NOMO-1 (cell line): Measurements from ENCODE around the gene STXBP5L.
"Not testable (repeated sequence)": the region's sequence is repeated elsewhere in the genome, so short reads cannot be mapped to it uniquely, and the experiment has no call there.

ENCODE experiments used
- DNase-seq, 2 experiments: peaks; one replicate each; lab custom pipeline; 2025; ENCODE audit not compliant: unreplicated experiment in 2 of 2; lab: John Stamatoyannopoulos, UW

Gene STXBP5L

DNA sequence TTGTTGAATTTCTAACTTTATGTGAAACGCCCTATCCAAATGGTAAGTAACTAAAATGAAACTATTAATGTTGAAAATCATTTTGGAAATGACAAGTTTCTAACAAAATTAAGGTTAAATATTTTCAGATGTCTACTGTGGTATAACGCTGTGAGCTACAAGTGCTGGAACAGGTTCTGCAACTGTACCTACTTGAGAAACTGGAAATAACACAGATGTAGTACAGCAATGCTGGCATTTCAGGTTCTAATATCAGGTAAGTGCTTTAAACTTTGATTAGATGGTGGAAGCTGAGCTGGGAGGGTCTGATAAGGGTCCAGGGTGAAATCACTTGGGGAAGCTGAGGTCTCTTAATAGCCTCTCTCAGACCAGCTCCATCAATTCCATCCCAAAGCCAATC is 315.1 kb downstream of the STXBP5L start:
- DNase-seq, result no peak

DNA sequence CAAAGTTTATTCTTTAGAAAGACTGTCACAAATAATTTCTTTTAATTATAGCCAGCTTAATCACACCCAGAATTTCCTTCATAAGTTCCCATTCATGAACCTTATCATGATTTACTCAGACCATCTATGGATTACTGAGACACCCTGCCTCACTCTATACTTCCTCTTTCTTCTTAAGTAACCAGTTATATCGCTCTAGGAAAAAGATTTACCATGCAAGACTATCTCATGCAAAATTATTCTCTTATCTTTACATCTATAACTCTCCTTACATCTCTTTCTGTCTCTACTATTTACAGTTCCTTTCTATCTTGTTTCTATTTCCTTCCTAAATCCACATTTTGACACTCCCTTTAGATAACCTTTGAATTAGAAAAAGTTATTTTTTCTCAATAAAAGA is 321.0 kb downstream of the STXBP5L start:
- DNase-seq, result peak in 1 of 2 experiments; percentile 4

DNA sequence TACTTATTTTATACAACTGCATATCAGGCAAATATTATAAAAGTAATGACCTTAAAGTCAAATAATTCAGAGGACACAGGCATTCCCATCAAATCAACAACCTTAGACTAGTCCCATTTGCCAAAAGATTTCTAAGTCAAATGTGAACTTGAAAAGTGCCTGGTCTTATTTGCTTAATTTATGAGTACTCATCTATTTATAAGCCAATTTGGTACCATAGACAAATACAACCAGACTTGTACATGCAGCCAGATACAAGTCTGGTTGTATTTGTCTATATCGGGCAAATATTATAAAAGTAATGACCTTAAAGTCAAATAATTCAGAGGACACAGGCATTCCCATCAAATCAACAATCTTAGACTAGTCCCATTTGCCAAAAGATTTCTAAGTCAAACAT is 322.2 kb downstream of the STXBP5L start:
- DNase-seq, result not testable (repeated sequence)

DNA sequence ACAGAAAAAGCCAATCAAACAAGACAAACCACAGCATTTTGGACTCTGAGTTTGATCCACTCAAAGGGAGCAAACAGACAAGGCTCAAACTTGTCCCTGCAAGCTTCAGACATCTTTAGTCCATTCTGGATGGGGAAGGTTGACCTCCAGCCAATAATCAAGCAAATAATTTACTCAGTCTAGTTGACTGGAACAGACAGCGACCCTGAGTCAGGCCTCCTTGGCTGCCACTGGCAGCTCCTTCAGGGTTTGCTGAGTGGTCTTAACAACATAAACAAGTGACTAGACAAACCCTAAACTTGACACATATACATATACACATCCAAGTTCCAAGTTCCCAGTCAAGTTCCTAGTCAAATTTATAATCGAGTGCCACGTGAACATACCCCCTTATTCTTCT is 323.9 kb downstream of the STXBP5L start:
- DNase-seq, result no peak

DNA sequence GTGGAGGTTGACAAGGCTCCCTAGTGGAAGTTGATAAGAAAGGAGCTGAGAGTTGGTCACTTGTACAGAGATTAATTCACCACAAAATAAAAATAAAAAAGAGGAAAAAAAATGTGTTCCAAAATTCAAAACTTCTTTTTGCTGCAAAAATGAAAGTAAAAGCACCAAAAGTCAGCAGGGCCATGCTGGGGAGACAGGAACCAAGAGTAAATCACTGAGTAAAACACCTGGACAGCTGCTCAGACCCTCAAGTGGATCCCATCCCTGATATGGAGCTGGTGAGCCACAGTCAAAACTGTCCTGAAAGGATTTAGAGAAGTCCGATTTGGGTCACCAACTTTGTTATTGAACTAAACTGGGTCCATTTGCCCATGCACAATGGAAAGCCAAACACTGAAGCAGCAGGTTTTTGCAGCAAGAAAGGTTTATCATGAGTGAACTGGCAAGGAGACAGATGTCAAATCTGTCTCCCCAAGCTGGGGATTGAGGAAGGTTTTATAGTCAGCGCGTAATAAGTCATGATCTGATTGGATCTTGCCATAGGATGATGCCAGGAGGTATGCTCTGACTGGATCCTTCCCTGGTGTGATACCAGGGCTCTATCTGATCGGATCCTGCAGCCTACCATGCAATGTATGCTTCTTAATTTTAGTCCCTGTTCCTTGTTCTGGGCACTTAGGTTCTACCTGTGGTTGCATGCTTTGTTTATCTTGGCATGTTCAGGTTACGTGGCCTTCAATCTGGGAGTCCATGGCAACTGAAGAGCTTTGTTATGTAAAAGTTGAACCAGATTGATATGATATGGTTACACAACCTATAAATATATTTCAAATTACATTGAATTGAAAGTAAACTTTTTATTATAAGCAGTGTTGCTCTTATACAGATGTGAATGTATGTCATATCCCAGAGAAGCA is 324.6 kb downstream of the STXBP5L start:
- DNase-seq, result no peak

DNA sequence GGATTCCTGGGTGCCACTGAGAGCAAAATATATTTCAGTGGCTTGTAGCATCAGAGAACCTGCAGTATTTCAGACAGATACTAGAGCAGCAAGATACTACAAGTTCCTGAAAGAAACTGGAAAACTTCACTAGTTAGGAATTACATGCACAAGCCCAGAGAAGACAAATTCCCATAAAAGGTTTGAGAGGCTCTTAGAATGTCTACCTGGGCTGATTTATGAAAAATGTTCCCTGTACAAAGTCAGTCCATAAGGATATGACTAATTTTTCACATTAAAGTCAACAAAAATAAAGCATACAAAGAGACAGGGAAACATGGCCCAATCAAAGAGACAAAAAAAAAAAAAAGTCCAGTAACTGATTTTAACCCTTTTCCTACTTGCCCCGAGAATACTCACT is 335.2 kb downstream of the STXBP5L start:
- no peak for DNase-seq

DNA sequence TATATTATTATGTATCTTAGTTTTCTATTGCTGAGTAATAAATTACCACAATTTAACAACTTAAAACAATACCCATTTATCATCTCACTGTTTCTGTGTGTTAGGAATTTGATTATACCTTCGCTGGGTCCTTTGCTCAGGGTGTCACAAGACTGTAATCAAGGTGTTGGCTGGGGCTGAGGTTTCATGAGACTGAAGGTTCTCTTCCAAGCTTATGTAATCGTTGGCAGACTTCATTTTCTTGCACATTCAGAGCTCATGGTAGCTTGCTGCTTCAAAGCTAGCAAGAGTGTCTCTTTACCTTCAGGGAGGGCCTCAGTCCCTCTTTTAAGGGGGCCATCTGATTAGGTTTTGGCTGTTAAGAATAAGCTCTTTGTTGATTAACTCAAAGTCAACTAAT is 344.7 kb downstream of the STXBP5L start:
- DNase-seq, result no peak

DNA sequence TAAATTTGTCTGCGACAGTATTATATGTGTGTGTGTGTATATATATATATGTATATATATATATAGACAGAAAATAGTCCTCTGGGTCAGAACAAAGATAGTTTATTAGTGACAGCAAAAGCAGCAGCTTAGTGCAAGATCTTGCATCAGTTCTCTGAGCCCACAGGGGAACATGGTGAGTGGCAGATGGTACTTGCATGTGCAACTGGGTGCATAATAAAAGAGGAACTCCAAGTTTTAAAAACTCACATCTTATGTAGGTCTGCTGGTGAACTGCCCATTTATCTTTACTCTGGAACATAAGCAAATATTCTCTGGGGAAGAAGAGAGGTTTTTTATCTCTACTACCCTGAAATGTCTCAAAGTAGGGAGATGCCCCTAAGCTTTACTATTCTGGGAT is 361.4 kb downstream of the STXBP5L start:
- DNase-seq, result no peak

DNA sequence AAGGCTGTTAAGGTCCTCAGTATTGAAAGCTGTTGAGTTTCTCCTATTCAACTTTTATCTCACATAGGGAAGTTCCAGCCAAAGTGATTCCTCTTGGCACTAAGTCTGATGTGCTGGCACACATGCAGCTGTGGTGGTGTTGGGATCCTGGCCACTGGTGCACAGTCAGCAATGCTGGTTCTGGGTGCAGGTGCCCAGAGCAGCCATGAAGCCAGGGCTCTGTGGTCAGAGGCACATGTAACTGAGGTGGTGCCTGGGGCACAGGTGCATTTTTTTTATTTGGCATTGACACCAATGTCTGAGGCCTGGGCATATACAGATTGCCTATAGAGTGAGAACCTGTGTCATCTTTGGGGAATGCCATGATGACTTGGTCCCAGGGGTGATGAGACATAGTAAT is 366.4 kb downstream of the STXBP5L start:
- no peak for DNase-seq

DNA sequence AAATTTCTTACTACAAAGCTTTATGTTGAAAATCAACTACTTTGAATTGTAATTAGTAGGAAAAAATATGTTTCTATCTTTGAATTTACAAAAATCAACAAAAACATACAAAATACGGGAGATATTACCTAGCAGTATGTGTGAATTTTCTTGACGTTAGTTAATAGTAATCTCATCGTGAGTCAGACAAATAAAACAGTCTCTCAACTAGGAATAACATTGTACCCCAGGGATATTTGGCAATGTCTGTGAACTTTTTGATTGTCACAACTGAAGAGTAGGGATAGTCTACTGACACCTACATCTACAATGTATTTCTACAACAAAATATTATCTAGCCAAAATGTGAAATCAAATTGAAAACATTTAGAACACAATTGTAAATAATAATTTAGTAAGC is 387.4 kb downstream of the STXBP5L start:
- no peak for DNase-seq

DNA sequence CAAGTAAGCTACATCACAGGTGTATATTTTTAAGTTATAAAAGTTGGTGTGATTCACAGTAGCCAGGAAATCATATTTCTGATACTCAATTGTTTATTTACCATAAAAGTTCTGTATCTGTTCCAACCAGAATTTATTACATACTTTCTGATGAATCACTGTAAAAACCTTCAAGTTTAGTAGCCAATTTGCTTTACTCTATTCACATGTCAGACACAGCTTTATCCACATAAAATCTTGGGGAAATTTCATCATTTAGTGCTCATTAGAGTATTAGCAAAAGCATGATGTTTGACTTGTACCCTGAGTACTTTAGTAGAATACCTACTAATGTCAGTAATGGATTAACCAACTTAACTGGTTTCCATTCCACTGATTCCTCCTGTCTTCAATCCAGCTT is 388.0 kb downstream of the STXBP5L start:
- no peak for DNase-seq

DNA sequence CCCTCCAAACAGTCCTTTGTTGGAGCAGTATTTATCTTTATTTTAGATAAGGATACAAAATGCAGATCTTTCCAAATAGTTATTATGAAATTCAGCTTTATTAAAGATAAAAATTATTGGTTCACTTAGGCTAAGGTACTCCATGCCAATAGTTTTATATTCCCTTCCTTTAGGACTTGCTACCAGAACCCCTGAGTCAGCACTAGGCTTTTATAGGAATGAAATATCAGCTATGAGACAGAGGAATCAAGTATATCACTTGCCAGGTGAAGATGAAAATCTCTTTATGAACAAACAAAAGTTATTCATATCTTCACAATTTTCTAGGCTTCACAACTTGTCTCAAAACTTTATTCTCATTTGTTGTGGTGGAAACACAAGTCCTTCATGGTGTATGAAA is 416.3 kb downstream of the STXBP5L start:
- DNase-seq, result no peak

DNA sequence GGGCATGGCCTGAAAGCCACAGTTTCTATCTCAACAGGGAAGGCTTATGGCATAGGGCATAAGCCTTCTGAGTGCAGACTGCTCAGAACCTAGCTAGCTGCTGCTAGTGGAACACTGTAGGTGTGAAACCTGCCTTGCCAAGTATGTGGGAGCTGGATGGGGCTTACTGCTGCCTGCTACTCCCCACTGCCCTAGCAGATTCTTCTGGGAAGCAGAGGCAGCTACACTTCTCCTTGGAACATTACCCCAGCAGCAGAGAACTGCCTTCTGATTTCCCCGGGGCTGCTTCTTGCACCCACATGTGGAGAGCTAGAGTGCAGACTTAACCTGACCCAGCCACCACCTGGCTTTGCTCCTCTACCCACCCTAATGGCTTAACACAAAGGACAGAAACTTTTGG is 422.1 kb downstream of the STXBP5L start:
- DNase-seq, result no peak

DNA sequence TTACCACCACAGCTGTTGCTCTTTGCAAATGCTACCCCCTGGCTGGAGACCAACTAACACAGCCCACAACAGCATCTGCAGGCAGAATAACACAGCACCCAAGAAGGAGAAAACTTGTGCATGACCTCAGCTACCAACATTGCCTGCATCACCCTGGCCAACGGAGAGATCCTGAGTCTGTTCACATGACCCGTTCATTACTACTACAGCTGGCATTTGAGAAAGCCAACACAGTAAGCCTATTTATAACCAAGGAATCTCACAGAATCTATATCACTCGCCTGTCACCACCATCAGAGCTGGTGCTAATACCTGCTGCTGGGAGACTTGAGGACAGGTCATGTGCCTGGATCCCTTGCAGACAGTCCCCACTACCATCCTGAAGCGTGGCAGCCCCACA is 422.6 kb downstream of the STXBP5L start:
- DNase-seq, result no peak

DNA sequence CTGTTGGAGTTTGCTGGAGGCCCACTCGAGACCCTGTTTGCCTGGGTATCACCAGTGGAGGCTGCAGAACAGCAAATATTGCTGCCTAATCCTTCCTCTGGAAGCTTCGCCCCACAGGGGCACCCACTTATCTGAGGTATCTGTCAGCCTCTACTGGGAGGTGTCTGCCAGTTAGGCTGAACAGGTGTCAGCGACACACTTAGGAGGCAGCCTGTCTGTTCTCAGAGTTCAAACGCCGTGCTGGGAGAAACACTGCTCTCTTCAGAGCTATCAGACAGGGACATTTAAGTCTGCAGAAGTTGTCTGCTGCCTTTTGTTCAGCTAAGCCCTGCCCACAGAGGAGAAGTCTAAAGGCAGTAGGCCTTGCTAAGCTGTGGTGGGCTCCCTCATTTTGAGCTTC is 448.0 kb downstream of the STXBP5L start:
- not testable (repeated sequence) for DNase-seq

DNA sequence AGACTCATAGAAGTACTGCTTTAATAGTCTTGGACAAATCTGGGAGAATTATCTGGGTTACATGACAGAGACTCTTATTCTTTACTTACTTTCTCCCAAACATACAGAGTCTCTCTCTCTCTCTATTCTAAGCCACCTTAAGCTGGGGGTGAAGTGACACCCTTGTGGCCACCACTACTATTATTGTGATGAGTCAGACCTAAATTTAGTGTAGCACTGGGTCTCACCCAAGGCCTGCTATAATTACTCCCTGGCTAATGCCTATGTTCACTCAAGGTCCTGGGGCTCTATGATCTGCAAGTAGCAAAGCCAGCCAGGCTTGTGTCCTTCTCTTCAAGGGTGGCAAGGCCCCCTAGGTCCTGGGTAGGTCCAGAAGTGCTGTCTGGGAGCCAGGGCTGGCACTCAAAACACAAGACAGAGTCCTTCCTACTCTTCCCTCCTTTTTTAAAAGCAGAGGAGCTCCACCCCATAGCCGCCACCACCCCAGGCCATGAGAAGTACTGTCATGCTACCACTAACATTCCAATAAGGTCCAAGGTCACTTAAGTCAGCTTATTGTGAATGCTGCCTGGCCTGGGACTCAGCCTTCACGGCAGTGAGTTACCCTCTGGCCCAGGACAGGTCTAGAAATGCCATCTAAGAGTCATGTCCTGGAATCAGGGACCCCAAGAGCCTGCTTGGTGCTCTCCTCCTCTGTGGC is 454.2 kb downstream of the STXBP5L start:
- DNase-seq, result no peak

DNA sequence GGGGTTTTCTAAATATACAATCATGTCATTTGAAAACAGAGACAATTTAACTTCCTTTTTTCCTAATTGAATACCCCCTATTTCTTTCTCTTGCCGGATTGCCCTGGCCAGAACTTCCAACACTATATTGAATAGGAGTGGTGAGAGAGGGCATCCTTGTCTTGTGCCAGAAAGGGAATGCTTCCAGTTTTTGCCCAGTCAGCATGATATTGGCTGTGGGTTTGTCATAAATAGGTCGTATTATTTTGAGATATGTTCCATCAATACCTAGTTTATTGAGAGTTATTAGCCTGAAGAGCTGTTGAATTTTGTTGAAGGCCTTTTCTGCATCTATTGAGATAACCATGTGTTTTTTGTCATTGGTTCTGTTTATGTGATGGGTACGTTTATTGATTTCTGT is 480.3 kb downstream of the STXBP5L start:
- not testable (repeated sequence) for DNase-seq

DNA sequence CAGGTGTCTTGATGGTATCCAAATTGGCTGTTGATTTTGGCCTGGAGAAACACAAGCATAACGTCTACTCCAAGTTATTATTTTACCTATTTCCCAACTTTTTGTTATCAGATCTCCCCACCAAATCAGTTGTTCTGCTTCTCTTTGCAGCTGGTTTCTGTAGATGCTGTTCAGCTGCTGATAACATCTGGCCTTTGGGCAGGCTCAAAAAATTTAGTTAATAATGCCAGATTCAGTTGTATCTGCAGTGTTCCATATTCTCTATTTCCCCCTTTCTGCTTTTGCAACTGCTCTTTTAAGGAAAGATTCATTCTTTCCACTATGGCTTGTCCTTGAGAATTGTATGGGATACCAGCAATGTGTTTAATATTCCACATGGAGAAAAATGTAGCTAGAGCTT is 488.0 kb downstream of the STXBP5L start:
- not testable (repeated sequence) for DNase-seq

DNA sequence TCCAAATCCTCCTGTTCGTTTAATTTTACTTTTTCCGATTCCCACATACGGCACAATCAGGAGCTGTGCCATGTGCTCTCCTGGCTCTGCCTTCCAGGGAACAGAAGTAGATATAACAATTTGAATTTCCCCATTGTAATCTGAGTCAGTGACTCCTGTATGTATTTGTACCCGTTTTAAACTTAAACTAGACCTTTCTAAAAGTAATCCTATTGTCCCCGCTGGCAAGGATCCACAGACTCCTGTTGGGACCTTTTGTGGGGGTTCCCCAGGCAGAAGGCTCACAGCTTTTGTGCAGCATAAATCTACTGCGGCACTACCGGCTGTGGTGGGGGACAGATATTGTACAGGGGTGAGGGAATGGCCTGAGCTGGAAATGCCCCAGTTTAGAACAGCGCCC is 490.0 kb downstream of the STXBP5L start:
- DNase-seq, result not testable (repeated sequence)

DNA sequence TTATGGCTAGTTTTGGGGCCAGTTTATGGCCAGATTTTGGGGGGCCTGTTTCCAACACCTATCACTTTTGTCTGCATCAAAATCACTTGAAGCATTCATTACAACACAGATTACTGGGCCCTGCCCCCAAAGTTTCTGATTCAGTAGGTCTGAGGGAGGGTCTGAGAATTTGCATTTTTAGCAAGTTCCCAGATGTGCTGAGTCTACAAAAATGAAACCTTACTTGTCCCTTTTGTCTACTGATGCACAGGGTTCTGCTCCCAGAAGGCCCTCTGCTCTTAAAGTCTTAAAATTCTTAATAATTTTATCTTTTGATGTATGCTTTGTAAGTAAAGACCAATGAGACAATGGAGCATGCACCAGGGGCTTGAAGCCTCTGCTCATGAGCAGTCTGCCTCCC is 491.8 kb downstream of the STXBP5L start:
- DNase-seq, result no peak

DNA sequence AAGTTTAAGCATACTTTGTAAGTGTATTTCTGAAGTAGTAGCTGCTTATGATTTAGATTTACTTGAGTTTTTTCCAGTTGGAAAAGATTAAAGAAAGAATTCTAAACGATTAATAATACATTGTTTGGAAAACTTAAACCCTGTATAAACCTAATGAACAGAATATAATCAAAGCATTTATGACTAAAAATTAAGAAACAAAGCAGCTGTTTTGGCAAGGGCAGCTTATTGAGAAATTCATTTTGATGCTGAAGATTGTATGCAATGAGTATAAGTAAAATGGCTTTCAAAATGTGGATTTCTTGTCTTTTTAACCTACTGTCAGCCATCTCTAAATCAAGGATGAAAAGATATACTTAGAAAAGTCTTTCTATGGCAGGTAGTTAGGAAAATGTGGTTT is 497.6 kb downstream of the STXBP5L start:
- no peak for DNase-seq

DNA sequence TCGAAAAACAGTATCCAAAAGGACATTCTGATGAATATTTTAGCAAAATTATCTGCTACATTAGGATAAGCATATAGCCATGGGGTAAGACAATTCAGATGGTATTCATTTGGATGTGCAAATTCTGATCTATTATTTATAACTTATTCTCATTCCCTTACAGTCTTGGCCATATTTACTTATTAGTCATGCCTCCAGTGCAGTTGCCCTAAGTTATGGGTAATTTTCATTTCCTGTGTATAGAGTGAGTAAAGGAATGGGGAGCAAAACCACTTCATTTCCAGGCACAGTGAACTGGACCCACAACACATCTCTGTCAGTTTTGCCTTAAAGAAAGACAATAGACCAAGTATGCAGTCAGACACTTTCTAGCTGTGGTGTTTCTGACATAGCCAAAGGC is 503.5 kb downstream of the STXBP5L start:
- DNase-seq, result no peak
